ENCODE results near the gene GABRG3. TPM values are rescaled to one million over a fixed set of nuclear protein-coding genes. Genes with fewer than 3 reads are reported as not detected.

Gene GABRG3
- total RNA-seq, 1 donor from 2014 or later = 0.06 TPM

DNA sequence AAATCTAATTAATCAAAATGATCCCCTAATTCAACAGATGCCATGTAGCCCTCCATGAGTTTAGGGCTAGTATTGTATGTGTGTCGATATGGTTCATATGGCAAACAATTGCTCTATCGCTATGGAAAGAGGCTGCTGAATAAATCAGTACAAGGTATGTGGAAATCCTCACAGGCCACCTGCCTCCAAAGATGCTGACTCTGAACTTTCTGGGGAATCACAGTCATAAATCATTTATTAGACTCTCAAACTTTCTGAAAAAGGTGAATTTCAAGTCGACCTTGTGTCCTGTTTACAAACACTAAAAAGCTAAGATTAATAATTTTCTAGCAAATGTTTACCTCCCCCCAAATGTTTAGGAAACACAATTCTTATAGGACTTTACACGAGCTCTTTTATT lies 462.6 kb downstream of the GABRG3 start:
- DNase-seq (ENCODE audit: low read depth) = no peak
- no peak overlapping the region for H3K4me3 ChIP-seq (ENCODE audit: low read depth, low read length)
- no peak for TF ChIP-seq CTCF (conservative IDR thresholded peaks at IDR 0.05; ENCODE audit: low read depth, low read length)

- DNase-seq (ENCODE audit: low read depth) = no peak
- no peak for TF ChIP-seq CTCF (conservative IDR thresholded peaks at IDR 0.05; ENCODE audit: low read depth, low read length)
- no peak overlapping the region for H3K4me3 ChIP-seq (ENCODE audit: low read depth, low read length)
Observed at GRCh38 chr15:27438403-27439375, 467.7 kb downstream of the GABRG3 start.

DNA sequence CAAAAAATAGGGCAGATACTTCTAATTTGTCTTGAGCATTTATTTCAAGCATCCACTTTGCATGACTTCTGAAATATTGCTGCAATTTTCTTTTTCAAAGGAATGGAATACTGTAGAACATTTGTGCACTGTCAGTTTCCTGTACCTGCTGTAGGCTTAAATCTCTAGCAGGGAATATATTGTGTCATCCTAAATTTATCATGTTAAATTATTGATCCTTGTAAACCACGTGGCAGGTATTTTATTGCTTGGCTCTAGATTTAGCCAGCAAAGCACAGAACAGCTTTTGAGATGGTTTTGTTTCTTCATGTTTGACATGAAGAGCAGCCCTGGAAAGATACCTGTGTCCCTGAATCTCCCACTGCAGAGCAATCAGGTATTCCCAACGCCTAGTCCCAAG lies 470.1 kb downstream of the GABRG3 start:
- no peak for TF ChIP-seq CTCF (conservative IDR thresholded peaks at IDR 0.05; ENCODE audit: low read depth, low read length)
- H3K4me3 ChIP-seq (ENCODE audit: low read depth, low read length) = no peak overlapping the region
- DNase-seq (ENCODE audit: low read depth) = no peak

GRCh38 chr15:27448234-27448633 lies 477.3 kb downstream of the GABRG3 start:
- H3K4me3 ChIP-seq (ENCODE audit: low read depth, low read length) = no peak overlapping the region
- no peak for DNase-seq (ENCODE audit: low read depth)
- no peak for TF ChIP-seq CTCF (conservative IDR thresholded peaks at IDR 0.05; ENCODE audit: low read depth, low read length)

DNA sequence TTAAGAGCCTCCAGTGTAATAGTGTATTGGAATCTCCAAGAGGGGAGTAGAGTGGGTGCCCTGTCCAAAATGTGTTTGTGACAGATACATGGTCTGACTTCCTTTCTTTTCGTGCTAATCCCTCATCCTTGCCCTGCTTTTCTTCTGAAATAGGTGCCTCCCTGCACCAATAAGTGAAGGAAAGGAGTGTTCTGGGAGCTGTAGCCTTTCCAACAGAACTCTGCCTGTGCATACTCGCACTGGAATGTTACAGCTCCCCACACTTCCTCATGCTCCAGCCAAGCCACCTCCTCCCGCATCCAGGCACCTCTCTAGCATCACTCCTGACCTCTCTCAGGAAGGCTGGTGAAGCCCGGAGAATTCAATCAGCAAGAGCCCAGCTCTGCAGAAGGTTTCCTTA lies 478.0 kb downstream of the GABRG3 start:
- DNase-seq (ENCODE audit: low read depth) = no peak
- TF ChIP-seq CTCF (conservative IDR thresholded peaks at IDR 0.05; ENCODE audit: low read depth, low read length) = no peak
- H3K4me3 ChIP-seq (ENCODE audit: low read depth, low read length) = no peak overlapping the region

DNA sequence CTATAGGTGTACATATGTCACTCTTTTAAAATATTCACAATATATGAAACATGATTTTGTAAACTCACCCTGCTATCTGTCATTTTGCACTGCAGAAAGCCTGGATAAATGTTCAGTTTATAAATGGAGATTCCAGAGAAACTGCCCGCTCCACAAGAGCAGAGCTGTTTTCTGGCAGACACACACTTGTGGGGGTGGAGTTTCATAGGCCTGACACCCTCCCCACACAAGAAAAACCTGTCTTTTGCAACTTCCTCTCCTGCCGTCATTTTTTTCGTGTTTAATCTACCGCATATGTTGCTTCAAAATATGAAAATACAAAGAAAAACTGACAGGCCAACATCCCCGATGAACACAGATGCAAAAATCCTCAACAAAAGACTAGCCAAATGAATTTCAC lies 479.0 kb downstream of the GABRG3 start:
- no peak for DNase-seq (ENCODE audit: low read depth)
- no peak for TF ChIP-seq CTCF (conservative IDR thresholded peaks at IDR 0.05; ENCODE audit: low read depth, low read length)
- H3K4me3 ChIP-seq (ENCODE audit: low read depth, low read length) = no peak overlapping the region

Data from epithelial cell of proximal tubule (primary cell).